ENCODE measurements around the gene ISYNA1. TPM values are rescaled to one million over a fixed set of nuclear protein-coding genes. Genes with fewer than 3 reads are reported as not detected.

Gene ISYNA1
- total RNA-seq, 4 donors from 2014 or later, result 15.8 to 38.9 (median 26.2) TPM

DNA sequence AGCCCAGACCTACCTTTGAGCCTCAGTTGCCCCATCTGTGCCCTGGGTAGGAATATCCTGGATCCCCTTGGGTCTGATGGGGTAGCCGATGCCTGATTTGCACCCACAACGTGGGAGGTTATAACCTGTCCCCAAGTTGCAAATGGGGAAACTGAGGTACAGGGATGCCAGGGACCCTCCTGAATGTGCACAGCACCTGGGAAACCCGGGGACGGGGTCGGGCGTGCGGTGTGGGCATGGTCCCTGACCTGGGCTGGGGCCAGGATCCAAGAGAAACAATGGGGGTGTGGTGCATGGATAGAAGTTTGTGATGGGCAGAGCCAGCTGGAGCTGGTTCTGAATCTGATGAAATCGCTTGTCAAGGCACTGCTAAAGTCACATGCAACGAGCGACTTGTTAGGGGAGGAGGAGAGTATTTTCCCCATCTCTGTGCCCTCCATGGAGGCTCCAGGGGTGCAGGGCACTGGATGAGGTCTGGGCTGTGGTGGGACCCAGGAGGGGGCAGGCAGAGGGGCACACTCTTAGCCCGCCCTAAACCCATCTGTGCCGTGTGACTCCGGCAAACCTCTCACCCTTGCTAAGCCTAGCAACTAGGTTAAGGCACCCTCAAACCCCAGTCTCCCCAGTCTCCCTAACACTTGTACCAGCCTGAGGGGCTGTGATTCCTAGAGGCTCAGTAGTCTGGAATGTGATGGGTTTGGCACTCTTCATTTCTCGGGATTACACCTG lies 51.2 kb downstream of the ISYNA1 start:
- 80% methylated on average over 14 of the region's 14 CpGs for WGBS
- Histone ChIP-seq H3K27me3 (peaks cover 0 to 37% (median 0%) of the 10 kb centered on the region in 4 donors), H3K27ac (replicated peaks in 1 of 4) (peak overlapping the region in 2 of 4 donors; percentile 2 to 36), H3K36me3 (no peaks in the 10 kb centered on the region), H3K4me3 (peak overlapping the region; percentile 12 to 42 (median 22)), H3K9me3 (no peaks in the 10 kb centered on the region), H3K4me1 (peaks cover 12 to 33% (median 29%) of the 10 kb centered on the region in 4 donors)
- TF ChIP-seq EP300 (IDR thresholded peaks at IDR 0.05) (no peak), POLR2A (IDR thresholded peaks at IDR 0.05; ENCODE audit: low read depth) (no peak), POLR2AphosphoS5 (IDR thresholded peaks at IDR 0.05) (no peak)
- TF ChIP-seq, protein P1, sequence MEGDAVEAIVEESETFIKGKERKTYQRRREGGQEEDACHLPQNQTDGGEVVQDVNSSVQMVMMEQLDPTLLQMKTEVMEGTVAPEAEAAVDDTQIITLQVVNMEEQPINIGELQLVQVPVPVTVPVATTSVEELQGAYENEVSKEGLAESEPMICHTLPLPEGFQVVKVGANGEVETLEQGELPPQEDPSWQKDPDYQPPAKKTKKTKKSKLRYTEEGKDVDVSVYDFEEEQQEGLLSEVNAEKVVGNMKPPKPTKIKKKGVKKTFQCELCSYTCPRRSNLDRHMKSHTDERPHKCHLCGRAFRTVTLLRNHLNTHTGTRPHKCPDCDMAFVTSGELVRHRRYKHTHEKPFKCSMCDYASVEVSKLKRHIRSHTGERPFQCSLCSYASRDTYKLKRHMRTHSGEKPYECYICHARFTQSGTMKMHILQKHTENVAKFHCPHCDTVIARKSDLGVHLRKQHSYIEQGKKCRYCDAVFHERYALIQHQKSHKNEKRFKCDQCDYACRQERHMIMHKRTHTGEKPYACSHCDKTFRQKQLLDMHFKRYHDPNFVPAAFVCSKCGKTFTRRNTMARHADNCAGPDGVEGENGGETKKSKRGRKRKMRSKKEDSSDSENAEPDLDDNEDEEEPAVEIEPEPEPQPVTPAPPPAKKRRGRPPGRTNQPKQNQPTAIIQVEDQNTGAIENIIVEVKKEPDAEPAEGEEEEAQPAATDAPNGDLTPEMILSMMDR (IDR thresholded peaks at IDR 0.05), result no peak
- intact Hi-C loops (cut with DNase I), result no loop called here
- DNase-seq (ENCODE audit: extremely low spot score), result no peak

DNA sequence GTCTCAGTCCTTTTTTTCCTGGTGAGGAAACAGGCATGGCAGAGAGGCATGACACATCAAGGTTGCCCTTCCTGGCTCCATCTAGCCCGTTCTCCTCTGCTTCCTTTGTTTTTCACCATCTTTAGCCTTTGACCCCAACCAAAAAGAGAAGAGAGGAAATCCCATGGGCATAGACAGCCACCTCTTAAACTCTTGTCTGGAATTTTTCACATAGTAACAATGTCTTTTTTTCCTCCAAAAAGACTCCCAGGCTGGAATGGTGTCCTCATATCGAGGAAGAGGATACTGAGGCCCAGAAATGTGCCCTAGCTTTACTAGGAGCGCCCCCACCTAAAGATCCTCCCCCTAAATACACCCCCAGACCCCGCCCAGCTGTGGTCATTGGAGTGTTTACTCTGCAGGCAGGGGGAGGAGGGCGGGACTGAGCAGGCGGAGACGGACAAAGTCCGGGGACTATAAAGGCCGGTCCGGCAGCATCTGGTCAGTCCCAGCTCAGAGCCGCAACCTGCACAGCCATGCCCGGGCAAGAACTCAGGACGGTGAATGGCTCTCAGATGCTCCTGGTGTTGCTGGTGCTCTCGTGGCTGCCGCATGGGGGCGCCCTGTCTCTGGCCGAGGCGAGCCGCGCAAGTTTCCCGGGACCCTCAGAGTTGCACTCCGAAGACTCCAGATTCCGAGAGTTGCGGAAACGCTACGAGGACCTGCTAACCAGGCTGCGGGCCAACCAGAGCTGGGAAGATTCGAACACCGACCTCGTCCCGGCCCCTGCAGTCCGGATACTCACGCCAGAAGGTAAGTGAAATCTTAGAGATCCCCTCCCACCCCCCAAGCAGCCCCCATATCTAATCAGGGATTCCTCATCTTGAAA lies 52.0 kb downstream of the ISYNA1 start, which contains the start of gene GDF15:
GDF15 (plus strand) TSS at position 484 of the 868 bp plus-strand sequence; CDS start at position 516, 32 bp downstream.
- intact Hi-C loops (cut with DNase I), result no loop called here
- peak; percentile 94 for DNase-seq (ENCODE audit: extremely low spot score)
- H3K36me3 ChIP-seq, result no peaks in the 10 kb centered on the region
- peaks cover 12 to 33% (median 29%) of the 10 kb centered on the region in 4 donors for H3K4me1 ChIP-seq
- no peak for TF ChIP-seq POLR2A (IDR thresholded peaks at IDR 0.05; ENCODE audit: low read depth)
- TF ChIP-seq POLR2AphosphoS5 (IDR thresholded peaks at IDR 0.05), result peak; percentile 47 to 69
- TF ChIP-seq, protein P1 (IDR thresholded peaks at IDR 0.05), result peak; percentile 21 to 49 (median 27)
- TF ChIP-seq EP300 (IDR thresholded peaks at IDR 0.05), result no peak
- peaks cover 0 to 37% (median 0%) of the 10 kb centered on the region in 4 donors for H3K27me3 ChIP-seq
- H3K9me3 ChIP-seq, result no peaks in the 10 kb centered on the region
- 60% methylated on average over 12 of the region's 33 CpGs for WGBS
- H3K4me3 ChIP-seq, result peak within 1 kb of the TSS; percentile 12 to 42 (median 22)
- peak within 1 kb of the TSS in 2 of 4 donors; percentile 2 to 36 for H3K27ac ChIP-seq (replicated peaks in 1 of 4)

DNA sequence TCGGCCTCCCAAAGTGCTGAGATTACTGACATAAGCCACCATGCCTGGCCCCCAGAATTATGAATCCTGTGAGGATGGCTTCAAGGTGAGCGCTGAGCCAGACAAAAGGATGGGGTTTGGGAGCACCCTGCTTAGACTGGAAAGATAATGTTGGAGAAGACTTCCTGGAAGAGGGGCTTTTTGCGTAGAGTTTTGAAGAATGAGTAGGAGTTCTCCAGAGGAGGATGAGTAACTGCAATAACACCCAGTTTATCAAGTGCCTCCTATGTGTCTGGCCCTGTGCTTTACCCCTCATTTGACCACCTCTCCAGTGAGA lies 52.6 kb downstream of the ISYNA1 start:
- Histone ChIP-seq H3K4me1 (peaks cover 17 to 39% (median 35%) of the 10 kb centered on the region in 4 donors), H3K9me3 (no peaks in the 10 kb centered on the region), H3K27me3 (peaks cover 0 to 37% (median 0%) of the 10 kb centered on the region in 4 donors), H3K4me3 (no peak overlapping the region), H3K36me3 (no peaks in the 10 kb centered on the region), H3K27ac (replicated peaks in 1 of 4) (peak overlapping the region in 1 of 4 donors; percentile 36)
- DNase-seq (ENCODE audit: extremely low spot score), result no peak
- TF ChIP-seq EP300 (IDR thresholded peaks at IDR 0.05) (no peak), POLR2AphosphoS5 (IDR thresholded peaks at IDR 0.05) (no peak), POLR2A (IDR thresholded peaks at IDR 0.05; ENCODE audit: low read depth) (no peak)
- TF ChIP-seq, protein P1 (IDR thresholded peaks at IDR 0.05), result no peak
- 100% methylated on average over 2 of the region's 3 CpGs for WGBS
- intact Hi-C loops (cut with DNase I), result no loop called here

DNA sequence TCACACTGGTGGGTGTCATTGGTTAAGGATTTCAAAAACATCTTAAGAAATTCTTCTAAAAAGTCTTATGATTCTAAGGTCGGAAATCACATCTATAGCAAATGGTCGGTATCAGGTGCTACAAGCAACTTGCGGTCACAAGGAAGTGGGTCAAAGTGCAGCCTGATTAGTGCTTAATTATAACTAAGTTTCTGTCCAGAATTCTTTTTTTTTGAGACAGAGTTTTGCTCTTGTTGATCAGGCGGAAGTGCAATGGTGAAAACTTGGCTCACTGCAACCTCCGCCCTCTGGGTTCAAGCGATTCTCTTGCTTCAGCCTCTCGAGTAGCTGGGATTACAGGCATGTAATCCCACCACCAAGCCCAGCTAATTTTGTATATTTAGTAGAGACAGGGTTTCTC lies 53.2 kb downstream of the ISYNA1 start:
- Histone ChIP-seq H3K9me3 (no peaks in the 10 kb centered on the region), H3K36me3 (no peaks in the 10 kb centered on the region), H3K4me1 (peaks cover 20 to 44% (median 40%) of the 10 kb centered on the region in 4 donors), H3K27ac (replicated peaks in 1 of 4) (no peak overlapping the region), H3K27me3 (peaks cover 0 to 37% (median 0%) of the 10 kb centered on the region in 4 donors), H3K4me3 (no peak overlapping the region)
- TF ChIP-seq EP300 (IDR thresholded peaks at IDR 0.05) (no peak), POLR2A (IDR thresholded peaks at IDR 0.05; ENCODE audit: low read depth) (no peak), POLR2AphosphoS5 (IDR thresholded peaks at IDR 0.05) (no peak)
- TF ChIP-seq, protein P1 (IDR thresholded peaks at IDR 0.05), result no peak
- no peak for DNase-seq (ENCODE audit: extremely low spot score)
- intact Hi-C loops (cut with DNase I), result no loop called here
- WGBS, result 91% methylated on average over 7 of the region's 7 CpGs

Small RNAs within 50 kb of the gene (small RNA-seq; reads per million reads assigned to genes)
- 0 reads per million in 3 donors for gene MIR3189

Other genes with a start within 250 kb of the ISYNA1 start
- 10 to 100 TPM; 14.5 to 67.6 (median 21.2) TPM for gene MPV17L2, start 244.9 kb downstream of the ISYNA1 start, total RNA-seq
- 1 to 10 TPM; 1.7 to 2.5 (median 1.9) TPM for gene RAB3A, start 234.1 kb downstream of the ISYNA1 start, total RNA-seq
- gene PDE4C, start 211.7 kb downstream of the ISYNA1 start, total RNA-seq, result 1 to 10 TPM in 1 of 4 donors, under 1 TPM in 3; 0.17 to 1.2 (median 0.54) TPM
- gene IQCN, start 163.7 kb downstream of the ISYNA1 start, total RNA-seq, result 1 to 10 TPM in 3 of 4 donors, under 1 TPM in 1; 0.52 to 2.5 (median 1.3) TPM
- gene JUND, start 156.5 kb downstream of the ISYNA1 start, total RNA-seq, result 100 to 1,000 TPM; 325 to 457 (median 403) TPM
- 100 to 1,000 TPM in 1 of 4 donors, 10 to 100 TPM in 3; 86.8 to 116 (median 93.9) TPM for gene LSM4, start 115.1 kb downstream of the ISYNA1 start, total RNA-seq
- 10 to 100 TPM; 15.0 to 50.3 (median 28.0) TPM for gene PGPEP1, start 97.5 kb downstream of the ISYNA1 start, total RNA-seq
- gene GDF15, start 52.0 kb downstream of the ISYNA1 start, total RNA-seq, result 1 to 10 TPM; 1.6 to 5.6 (median 3.8) TPM
- 10 to 100 TPM in 1 of 4 donors, 1 to 10 TPM in 3; 5.8 to 20.4 (median 7.0) TPM for gene LRRC25, start 40.5 kb downstream of the ISYNA1 start, total RNA-seq
- 100 to 1,000 TPM in 1 of 4 donors, 10 to 100 TPM in 3; 53.2 to 109 (median 77.8) TPM for gene SSBP4, start 18.7 kb downstream of the ISYNA1 start, total RNA-seq
- gene ELL, start 83.9 kb upstream of the ISYNA1 start, total RNA-seq, result 10 to 100 TPM in 3 of 4 donors, 1 to 10 TPM in 1; 9.1 to 35.1 (median 20.1) TPM
- 100 to 1,000 TPM; 420 to 568 (median 430) TPM for gene FKBP8, start 105.4 kb upstream of the ISYNA1 start, total RNA-seq
- gene KXD1, start 119.7 kb upstream of the ISYNA1 start, total RNA-seq, result 100 to 1,000 TPM; 129 to 155 (median 149) TPM
- gene UBA52, start 133.7 kb upstream of the ISYNA1 start, total RNA-seq, result 100 to 1,000 TPM; 560 to 800 (median 665) TPM
- 10 to 100 TPM; 56.1 to 77.7 (median 67.0) TPM for gene REX1BD, start 150.7 kb upstream of the ISYNA1 start, total RNA-seq
- 100 to 1,000 TPM in 1 of 4 donors, 10 to 100 TPM in 3; 41.5 to 153 (median 59.6) TPM for gene CRLF1, start 168.7 kb upstream of the ISYNA1 start, total RNA-seq
- 1 to 10 TPM; 2.4 to 3.6 (median 2.8) TPM for gene TMEM59L, start 174.7 kb upstream of the ISYNA1 start, total RNA-seq
- 10 to 100 TPM in 2 of 4 donors, 1 to 10 TPM in 2; 9.1 to 19.0 (median 13.5) TPM for gene KLHL26, start 198.9 kb upstream of the ISYNA1 start, total RNA-seq
- gene CRTC1, start 245.5 kb upstream of the ISYNA1 start, total RNA-seq, result 10 to 100 TPM in 1 of 4 donors, 1 to 10 TPM in 3; 5.3 to 10.1 (median 6.6) TPM

All from esophagus muscularis mucosa (tissue), 4 donors.